Measurements from ENCODE around the gene KAZN.

The KAZN gene

GRCh38 chr1:14650951-14651350, 52.5 kb downstream of the KAZN start:
- no peak for ATAC-seq
- TF ChIP-seq BACH2 (CRISPR knock-in tag; IDR thresholded peaks at IDR 0.05; ENCODE audit: borderline replicate concordance): no peak
- TF ChIP-seq RARB (CRISPR knock-in tag; IDR thresholded peaks at IDR 0.05): no peak
- TF ChIP-seq SNAI2 (CRISPR knock-in tag; IDR thresholded peaks at IDR 0.05): no peak
- TF ChIP-seq ZC3H10 (CRISPR knock-in tag; IDR thresholded peaks at IDR 0.05): no peak
- no peak for TF ChIP-seq ISL1 (CRISPR knock-in tag; IDR thresholded peaks at IDR 0.05)
- no peak for TF ChIP-seq ARNTL (CRISPR knock-in tag; IDR thresholded peaks at IDR 0.05; ENCODE audit: borderline replicate concordance, low read depth)
- TF ChIP-seq ESRRG (CRISPR knock-in tag; IDR thresholded peaks at IDR 0.05): no peak
- TF ChIP-seq CREB5 (CRISPR knock-in tag; IDR thresholded peaks at IDR 0.05; ENCODE audit: low read depth): no peak
- no peak for TF ChIP-seq ZNF70 (CRISPR knock-in tag; IDR thresholded peaks at IDR 0.05)

DNA sequence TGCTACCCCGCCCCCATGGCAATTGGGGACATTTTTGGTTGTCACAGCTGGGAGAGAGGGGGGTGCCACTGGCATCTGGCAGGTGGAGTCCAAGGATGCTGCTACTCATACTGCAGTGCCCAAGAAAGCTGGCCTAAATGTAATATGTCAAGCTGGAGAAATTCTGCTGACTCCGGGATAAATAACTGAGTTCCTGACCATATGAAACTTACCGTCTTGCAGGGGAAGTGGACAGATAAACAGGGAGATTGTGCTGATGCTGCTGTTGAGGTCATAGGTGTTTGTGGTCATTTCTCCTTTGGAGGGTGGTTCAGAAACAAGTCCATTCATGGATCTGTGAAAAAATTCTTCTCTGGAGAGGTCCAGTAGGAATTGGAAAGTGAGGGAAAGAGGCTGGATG, 54.4 kb downstream of the KAZN start:
- ATAC-seq: no peak
- TF ChIP-seq CSDC2 (CRISPR knock-in tag; IDR thresholded peaks at IDR 0.05) (no peak), RARB (CRISPR knock-in tag; IDR thresholded peaks at IDR 0.05) (no peak), ARNTL (CRISPR knock-in tag; IDR thresholded peaks at IDR 0.05; ENCODE audit: borderline replicate concordance, low read depth) (no peak), ZNF565 (CRISPR knock-in tag; conservative IDR thresholded peaks at IDR 0.05; ENCODE audit: low read depth) (no peak), ZC3H10 (CRISPR knock-in tag; IDR thresholded peaks at IDR 0.05) (no peak), OSR1 (CRISPR knock-in tag; IDR thresholded peaks at IDR 0.05) (no peak), TCF4 (CRISPR knock-in tag; IDR thresholded peaks at IDR 0.05; ENCODE audit: borderline replicate concordance) (no peak), SNAI2 (CRISPR knock-in tag; IDR thresholded peaks at IDR 0.05) (no peak), PPARA (CRISPR knock-in tag; IDR thresholded peaks at IDR 0.05; ENCODE audit: borderline replicate concordance) (no peak), ISL1 (CRISPR knock-in tag; IDR thresholded peaks at IDR 0.05) (no peak), CREB5 (CRISPR knock-in tag; IDR thresholded peaks at IDR 0.05; ENCODE audit: low read depth) (no peak), ESRRG (CRISPR knock-in tag; IDR thresholded peaks at IDR 0.05) (no peak), ZFP30 (CRISPR knock-in tag; IDR thresholded peaks at IDR 0.05) (no peak), TOX (CRISPR knock-in tag; IDR thresholded peaks at IDR 0.05; ENCODE audit: borderline replicate concordance) (no peak), POU6F1 (CRISPR knock-in tag; IDR thresholded peaks at IDR 0.05; ENCODE audit: borderline replicate concordance, low read depth) (no peak), ZNF70 (CRISPR knock-in tag; IDR thresholded peaks at IDR 0.05) (no peak), GLIS3 (CRISPR knock-in tag; IDR thresholded peaks at IDR 0.05) (no peak)
- TF ChIP-seq, protein P1, sequence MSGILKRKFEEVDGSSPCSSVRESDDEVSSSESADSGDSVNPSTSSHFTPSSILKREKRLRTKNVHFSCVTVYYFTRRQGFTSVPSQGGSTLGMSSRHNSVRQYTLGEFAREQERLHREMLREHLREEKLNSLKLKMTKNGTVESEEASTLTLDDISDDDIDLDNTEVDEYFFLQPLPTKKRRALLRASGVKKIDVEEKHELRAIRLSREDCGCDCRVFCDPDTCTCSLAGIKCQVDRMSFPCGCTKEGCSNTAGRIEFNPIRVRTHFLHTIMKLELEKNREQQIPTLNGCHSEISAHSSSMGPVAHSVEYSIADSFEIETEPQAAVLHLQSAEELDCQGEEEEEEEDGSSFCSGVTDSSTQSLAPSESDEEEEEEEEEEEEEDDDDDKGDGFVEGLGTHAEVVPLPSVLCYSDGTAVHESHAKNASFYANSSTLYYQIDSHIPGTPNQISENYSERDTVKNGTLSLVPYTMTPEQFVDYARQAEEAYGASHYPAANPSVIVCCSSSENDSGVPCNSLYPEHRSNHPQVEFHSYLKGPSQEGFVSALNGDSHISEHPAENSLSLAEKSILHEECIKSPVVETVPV (CRISPR knock-in tag; IDR thresholded peaks at IDR 0.05): no peak
- TF ChIP-seq, protein P2, sequence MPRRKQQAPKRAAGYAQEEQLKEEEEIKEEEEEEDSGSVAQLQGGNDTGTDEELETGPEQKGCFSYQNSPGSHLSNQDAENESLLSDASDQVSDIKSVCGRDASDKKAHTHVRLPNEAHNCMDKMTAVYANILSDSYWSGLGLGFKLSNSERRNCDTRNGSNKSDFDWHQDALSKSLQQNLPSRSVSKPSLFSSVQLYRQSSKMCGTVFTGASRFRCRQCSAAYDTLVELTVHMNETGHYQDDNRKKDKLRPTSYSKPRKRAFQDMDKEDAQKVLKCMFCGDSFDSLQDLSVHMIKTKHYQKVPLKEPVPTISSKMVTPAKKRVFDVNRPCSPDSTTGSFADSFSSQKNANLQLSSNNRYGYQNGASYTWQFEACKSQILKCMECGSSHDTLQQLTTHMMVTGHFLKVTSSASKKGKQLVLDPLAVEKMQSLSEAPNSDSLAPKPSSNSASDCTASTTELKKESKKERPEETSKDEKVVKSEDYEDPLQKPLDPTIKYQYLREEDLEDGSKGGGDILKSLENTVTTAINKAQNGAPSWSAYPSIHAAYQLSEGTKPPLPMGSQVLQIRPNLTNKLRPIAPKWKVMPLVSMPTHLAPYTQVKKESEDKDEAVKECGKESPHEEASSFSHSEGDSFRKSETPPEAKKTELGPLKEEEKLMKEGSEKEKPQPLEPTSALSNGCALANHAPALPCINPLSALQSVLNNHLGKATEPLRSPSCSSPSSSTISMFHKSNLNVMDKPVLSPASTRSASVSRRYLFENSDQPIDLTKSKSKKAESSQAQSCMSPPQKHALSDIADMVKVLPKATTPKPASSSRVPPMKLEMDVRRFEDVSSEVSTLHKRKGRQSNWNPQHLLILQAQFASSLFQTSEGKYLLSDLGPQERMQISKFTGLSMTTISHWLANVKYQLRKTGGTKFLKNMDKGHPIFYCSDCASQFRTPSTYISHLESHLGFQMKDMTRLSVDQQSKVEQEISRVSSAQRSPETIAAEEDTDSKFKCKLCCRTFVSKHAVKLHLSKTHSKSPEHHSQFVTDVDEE (CRISPR knock-in tag; IDR thresholded peaks at IDR 0.05): no peak

GRCh38 chr1:14653461-14653960, 55.0 kb downstream of the KAZN start:
- no peak for ATAC-seq
- no peak for TF ChIP-seq ZC3H10 (CRISPR knock-in tag; IDR thresholded peaks at IDR 0.05)
- TF ChIP-seq RARB (CRISPR knock-in tag; IDR thresholded peaks at IDR 0.05): no peak
- no peak for TF ChIP-seq SNAI2 (CRISPR knock-in tag; IDR thresholded peaks at IDR 0.05)
- TF ChIP-seq ESRRG (CRISPR knock-in tag; IDR thresholded peaks at IDR 0.05): no peak
